KG1 (cell line): ENCODE measurements around the gene TIMM17B.
"Not testable (repeated sequence)": the region's sequence is repeated elsewhere in the genome, so short reads cannot be mapped to it uniquely, and the experiment has no call there.

Experiments
- DNase-seq: peaks from one replicate; lab custom pipeline; 2025; lab: John Stamatoyannopoulos, UW

TIMM17B gene

GRCh38 chrX:48894891-48895290 is 2.7 kb downstream of the TIMM17B start:
- no peak for DNase-seq

DNA sequence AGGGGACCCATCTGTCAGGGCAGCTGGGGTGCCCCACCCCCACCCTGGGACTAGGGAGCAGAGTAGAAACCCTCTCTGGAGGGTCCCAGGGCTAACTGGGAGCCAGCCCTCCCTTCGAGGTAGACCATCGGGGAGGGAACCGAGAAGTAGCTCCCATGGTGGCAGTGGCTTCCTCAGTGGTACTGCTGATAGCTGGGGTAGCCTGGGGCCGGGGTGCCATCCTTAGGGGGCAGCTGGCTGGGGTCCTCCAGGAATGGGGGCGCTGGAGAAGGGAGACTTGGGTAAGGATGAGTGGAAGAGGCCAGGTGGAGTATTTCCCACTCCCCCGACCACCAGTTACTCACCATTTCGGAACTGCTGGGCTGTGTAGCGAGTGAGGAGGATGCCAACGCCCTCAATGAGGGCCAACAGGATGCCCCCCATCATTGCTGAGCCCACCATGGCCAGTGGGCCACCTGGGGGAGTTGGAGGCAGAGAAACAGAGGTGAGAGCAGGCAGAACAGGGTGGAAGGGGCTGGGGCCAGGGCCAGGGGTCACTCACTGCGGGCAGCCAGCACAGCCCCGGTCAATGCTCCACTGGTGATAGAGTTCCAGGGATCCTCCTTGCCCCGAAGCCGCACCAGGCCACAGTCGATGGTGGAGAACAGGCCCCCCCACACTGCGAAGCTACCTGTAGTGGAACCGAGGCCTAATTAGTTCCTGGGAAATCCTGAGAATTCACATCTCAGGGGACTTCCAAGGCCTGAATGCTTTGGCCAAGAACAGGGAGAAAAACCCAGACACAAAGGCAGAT is 3.8 kb downstream of the TIMM17B start:
- no peak for DNase-seq

DNA sequence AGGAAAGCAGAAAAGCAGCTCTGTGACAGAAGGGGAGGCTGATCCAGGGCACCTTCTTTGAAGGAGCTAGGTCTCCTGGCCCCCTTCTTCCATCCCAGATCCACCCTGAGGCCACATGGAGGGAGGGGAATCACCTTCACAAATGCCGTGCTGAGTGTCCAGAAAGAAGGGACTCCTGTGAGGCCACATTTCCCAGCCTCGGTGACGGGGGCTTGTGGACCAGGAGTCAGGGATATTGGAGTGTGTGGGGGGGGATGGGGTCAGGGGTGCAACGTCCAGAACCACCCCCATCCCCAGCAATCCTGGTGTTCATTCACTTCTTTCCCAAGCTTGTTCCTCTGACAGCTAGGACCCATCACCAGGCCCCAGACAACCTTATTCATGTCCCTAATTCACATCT is 4.7 kb downstream of the TIMM17B start:
- DNase-seq: no peak

DNA sequence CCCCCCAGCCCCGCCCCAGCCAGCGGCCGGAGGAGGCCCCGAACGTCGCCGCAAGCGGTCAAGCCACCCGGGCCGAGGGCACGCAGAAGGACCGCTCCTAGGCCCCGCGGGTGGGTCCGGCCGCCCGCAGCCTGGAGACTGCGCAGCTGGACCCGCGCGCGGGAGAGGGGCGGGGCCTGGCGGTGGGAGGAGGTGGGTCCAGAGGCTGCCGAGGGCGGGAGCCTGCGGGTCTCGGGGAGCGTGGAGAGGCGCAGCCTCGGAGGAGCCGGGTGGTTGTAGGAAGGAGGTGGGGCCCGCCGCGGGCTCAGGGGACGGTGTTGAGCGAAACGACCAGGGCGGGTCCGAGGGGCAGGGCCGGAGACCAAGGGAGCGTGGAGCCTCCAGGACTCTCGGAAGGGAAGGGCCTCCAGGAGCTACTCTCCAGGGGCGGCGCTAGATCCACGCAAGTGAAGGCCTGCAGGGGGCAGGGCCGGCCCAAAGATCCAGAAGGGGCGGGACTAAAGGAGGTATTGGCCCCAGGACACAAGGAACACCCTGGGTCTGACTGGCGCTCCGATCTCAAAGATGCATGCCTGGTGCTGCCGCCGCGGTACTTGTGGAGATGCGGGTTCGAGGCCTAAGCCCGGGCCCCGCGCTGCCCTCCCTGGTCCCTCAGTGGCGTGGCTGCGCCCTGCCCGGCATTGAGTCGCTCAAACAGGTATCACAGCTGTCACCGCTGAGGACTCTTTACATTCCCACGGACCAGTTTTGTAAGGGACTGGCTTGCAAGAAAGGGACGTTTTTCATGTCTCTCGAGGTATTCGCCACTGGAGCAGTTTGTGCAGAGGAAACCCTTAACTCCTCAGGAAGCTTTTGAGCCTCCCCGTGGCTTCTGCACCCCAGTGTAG is 5.9 kb downstream of the TIMM17B start:
- no peak for DNase-seq

GRCh38 chrX:48890934-48891401 is 6.6 kb downstream of the TIMM17B start:
- no peak for DNase-seq

GRCh38 chrX:48890296-48890925 is 7.2 kb downstream of the TIMM17B start:
- no peak for DNase-seq

- DNase-seq: not testable (repeated sequence)
Observed at GRCh38 chrX:48886586-48886985, 11.0 kb downstream of the TIMM17B start.

- DNase-seq: no peak
Observed at GRCh38 chrX:48883729-48884128, 13.8 kb downstream of the TIMM17B start.

GRCh38 chrX:48876944-48877343 is 20.6 kb downstream of the TIMM17B start:
- not testable (repeated sequence) for DNase-seq

DNA sequence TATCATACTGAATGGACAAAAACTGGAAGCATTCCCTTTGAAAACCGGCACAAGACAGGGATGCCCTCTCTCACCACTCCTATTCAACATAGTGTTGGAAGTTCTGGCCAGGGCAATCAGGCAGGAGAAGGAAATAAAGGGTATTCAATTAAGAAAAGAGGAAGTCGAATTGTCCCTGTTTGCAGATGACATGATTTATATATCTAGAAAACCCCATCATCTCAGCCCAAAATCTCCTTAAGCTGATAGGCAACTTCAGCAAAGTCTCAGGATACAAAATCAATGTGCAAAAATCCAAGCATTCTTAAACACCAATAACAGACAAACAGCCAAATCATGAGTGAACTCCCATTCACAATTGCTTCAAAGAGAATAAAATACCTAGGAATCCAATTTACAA is 25.6 kb downstream of the TIMM17B start:
- not testable (repeated sequence) for DNase-seq

GRCh38 chrX:48864210-48864609 is 33.4 kb downstream of the TIMM17B start:
- no peak for DNase-seq

DNA sequence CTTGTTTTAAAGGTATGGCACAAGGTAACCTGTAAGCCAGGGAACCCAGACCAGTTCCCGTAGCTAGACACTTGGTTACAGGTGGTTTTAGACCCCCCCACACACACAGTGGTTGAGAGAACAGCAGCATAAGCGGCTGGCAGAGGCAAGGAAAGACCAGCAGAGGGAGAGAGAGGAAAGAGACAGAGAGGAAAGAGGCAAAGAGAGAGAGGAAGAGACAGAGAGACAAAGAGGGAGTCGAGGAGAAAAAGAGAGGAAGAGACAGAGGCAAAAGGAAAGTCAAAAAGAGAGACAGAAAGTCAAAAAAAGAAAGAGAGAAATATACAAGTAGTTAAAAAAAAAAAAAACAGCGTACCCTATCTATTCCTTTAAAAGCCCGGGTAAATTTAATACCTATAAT is 42.7 kb downstream of the TIMM17B start:
- no peak for DNase-seq

- not testable (repeated sequence) for DNase-seq
Observed at GRCh38 chrX:48854121-48854804, 43.3 kb downstream of the TIMM17B start.

DNA sequence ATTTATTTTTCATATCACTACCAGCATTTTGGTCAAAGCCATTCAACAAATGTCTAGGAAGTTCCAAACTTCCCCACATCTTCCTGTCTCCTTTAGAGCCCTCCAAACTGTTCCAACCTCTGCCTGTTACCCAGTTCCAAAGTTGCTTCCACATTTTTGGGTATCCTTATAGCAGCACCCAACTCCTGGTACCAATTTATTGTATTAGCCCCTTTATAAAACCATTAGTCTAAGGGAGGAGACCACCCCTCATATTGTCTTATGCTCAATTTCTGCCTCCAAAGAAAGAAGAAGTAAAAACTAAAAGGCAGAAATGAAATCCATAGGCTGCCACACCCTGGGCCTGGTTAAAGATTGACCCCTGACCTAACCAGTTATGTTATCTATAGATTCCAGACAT is 44.1 kb downstream of the TIMM17B start:
- not testable (repeated sequence) for DNase-seq

GRCh38 chrX:48852857-48853256 is 44.7 kb downstream of the TIMM17B start:
- DNase-seq: no peak

DNA sequence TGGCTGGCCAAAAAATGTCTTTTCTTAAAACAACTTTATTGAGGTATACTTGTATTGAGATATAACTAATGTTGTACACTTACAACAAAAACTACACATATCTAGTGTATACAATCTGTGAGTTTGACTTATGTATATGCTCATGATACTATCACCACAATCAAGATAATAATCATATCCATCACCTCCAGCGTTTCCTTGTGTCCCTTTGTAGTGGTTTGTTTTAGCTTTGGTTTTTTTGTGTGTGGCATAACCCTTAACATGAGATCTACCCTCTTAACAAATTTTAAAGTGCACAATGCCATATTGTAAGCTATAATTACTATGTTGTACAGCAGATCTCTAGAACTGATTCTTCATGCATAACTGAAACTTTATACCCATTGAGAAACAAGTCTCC is 48.7 kb downstream of the TIMM17B start:
- no peak for DNase-seq
